Smooth muscle cell (in vitro differentiated cells): ENCODE measurements around the gene LHX3. TPM values are rescaled to one million over a fixed set of nuclear protein-coding genes. Genes with fewer than 3 reads are reported as not detected.

ENCODE experiments used
- DNase-seq: peaks from one replicate; lab custom pipeline; 2025; ENCODE audit not compliant: unreplicated experiment; lab: John Stamatoyannopoulos, UW
- H2AFZ ChIP-seq: fragments of 200-600 bp; sonication (generic); 2 replicates; pipeline ENCODE4 v1.6.0; 2016; ENCODE audit warnings: antibody characterized with exemption, low read depth, mild to moderate bottlenecking
- H3F3A ChIP-seq: fragments of 200-600 bp; sonication (generic); 2 replicates; pipeline ENCODE4 v1.6.0; 2017; ENCODE audit warnings: antibody characterized with exemption, low read depth
- H3K27ac ChIP-seq: fragments of 200-600 bp; sonication (generic); 2 replicates; pipeline ENCODE4 v1.5.1; 2016; ENCODE audit warnings: low read depth, mild to moderate bottlenecking
- H3K27me3 ChIP-seq: fragments of 200-600 bp; sonication (generic); 2 replicates; pipeline ENCODE4 v1.6.1; 2016; ENCODE audit warnings: low read depth, mild to moderate bottlenecking
- H3K36me3 ChIP-seq: fragments of 200-600 bp; sonication (generic); 2 replicates; pipeline ENCODE4 v1.5.1; 2016; ENCODE audit warnings: low read depth
- H3K4me1 ChIP-seq: fragments of 200-600 bp; sonication (generic); 2 replicates; pipeline ENCODE4 v1.5.1; 2016; ENCODE audit warnings: low read depth
- H3K4me2 ChIP-seq: fragments of 200-600 bp; sonication (generic); 2 replicates; pipeline ENCODE4 v1.6.0; 2016; ENCODE audit warnings: mild to moderate bottlenecking
- H3K4me3 ChIP-seq: fragments of 200-600 bp; sonication (generic); 2 replicates; pipeline ENCODE4 v1.5.1; 2016; ENCODE audit warnings: mild to moderate bottlenecking
- H3K79me2 ChIP-seq: fragments of 200-600 bp; sonication (generic); 2 replicates; pipeline ENCODE4 v1.6.0; 2016; ENCODE audit warnings: low read depth, mild to moderate bottlenecking
- H3K9ac ChIP-seq: fragments of 200-600 bp; sonication (generic); 2 replicates; pipeline ENCODE4 v1.6.0; 2016; ENCODE audit warnings: low read depth
- H3K9me3 ChIP-seq: fragments of 200-600 bp; sonication (generic); replicated peaks from 2 replicates; pipeline ENCODE4 v1.5.1; 2016; ENCODE audit warnings: low read depth
- H4K20me1 ChIP-seq: fragments of 200-600 bp; sonication (generic); 2 replicates; pipeline ENCODE4 v1.6.0; 2016; ENCODE audit warnings: low read depth
- CTCF ChIP-seq: fragments of 200-600 bp; sonication (generic); IDR thresholded peaks from 2 replicates; pipeline ENCODE4 v1.5.1; 2017; ENCODE audit warnings: borderline replicate concordance, mild to moderate bottlenecking, antibody characterized with exemption; ENCODE audit not compliant: insufficient read depth, poor library complexity, severe bottlenecking
- WGBS: methylation state at CpG from one replicate; pipeline ENCODE4 v1.1.7; 2016; ENCODE audit warnings: low lambda C conversion rate; 5-methylcytosine and 5-hydroxymethylcytosine counted together
- polyA plus RNA-seq: library from polyadenylated mRNA; unstranded; fragments of >200 nt; fragmentation: Nextera tagmentation; extraction: Ambion mirVana; gene quantifications from 2 replicates; pipeline ENCODE4 v1.2.1, GENCODE V29; 2016
- total RNA-seq: library from RNA; depleted of rRNA; stranded (reverse); fragments of >200 nt; gene quantifications from 2 replicates; pipeline ENCODE4 v1.2.3, GENCODE V29; 2014

Gene LHX3
- total and polyA plus RNA-seq, 2 experiments from 2014 or later, result not detected

- 48% methylated on average over 9 of the region's 9 CpGs for WGBS
Observed at GRCh38 chr9:136191960-136192286, 13.0 kb downstream of the LHX3 start.

GRCh38 chr9:136191099-136191959 is 13.6 kb downstream of the LHX3 start:
- Histone ChIP-seq H3K9me3 (no peaks in the 10 kb centered on the region), H2AFZ (no peak overlapping the region), H3K79me2 (no peaks in the 10 kb centered on the region), H3F3A (no peaks in the 10 kb centered on the region), H3K27ac (no peak overlapping the region), H3K36me3 (no peaks in the 10 kb centered on the region), H3K4me3 (no peak overlapping the region), H3K4me1 (peaks cover 10% of the 10 kb centered on the region), H4K20me1 (no peaks in the 10 kb centered on the region), H3K4me2 (no peak overlapping the region), H3K9ac (no peak overlapping the region), H3K27me3 (peaks cover 70% of the 10 kb centered on the region)
- no peak for DNase-seq
- 78% methylated on average over 30 of the region's 30 CpGs for WGBS
- TF ChIP-seq CTCF, result no peak

More at GRCh38 chr9:136191960-136192286, 13.0 kb downstream of the LHX3 start:
- Histone ChIP-seq H4K20me1 (no peaks in the 10 kb centered on the region), H3K4me1 (peaks cover 10% of the 10 kb centered on the region), H3K27ac (no peak overlapping the region), H3F3A (no peaks in the 10 kb centered on the region), H3K9ac (no peak overlapping the region), H3K9me3 (no peaks in the 10 kb centered on the region), H3K27me3 (peaks cover 76% of the 10 kb centered on the region), H3K4me3 (no peak overlapping the region), H2AFZ (no peak overlapping the region), H3K36me3 (no peaks in the 10 kb centered on the region), H3K79me2 (no peaks in the 10 kb centered on the region), H3K4me2 (peak overlapping the region; percentile 74)
- DNase-seq, result no peak
- no peak for TF ChIP-seq CTCF

- Histone ChIP-seq H3K9ac (no peak overlapping the region), H3K4me2 (no peak overlapping the region), H3K79me2 (no peaks in the 10 kb centered on the region), H4K20me1 (no peaks in the 10 kb centered on the region), H3K9me3 (no peaks in the 10 kb centered on the region), H3K27ac (no peak overlapping the region), H3K4me3 (no peak overlapping the region), H3F3A (no peaks in the 10 kb centered on the region), H3K4me1 (peaks cover 10% of the 10 kb centered on the region), H3K27me3 (peaks cover 64% of the 10 kb centered on the region), H2AFZ (no peak overlapping the region), H3K36me3 (no peaks in the 10 kb centered on the region)
- TF ChIP-seq CTCF, result no peak
- no peak for DNase-seq
- 94% methylated on average over 11 of the region's 11 CpGs for WGBS
Observed at GRCh38 chr9:136190656-136191055, 14.3 kb downstream of the LHX3 start.

- Histone ChIP-seq H3K27me3 (peaks cover 59% of the 10 kb centered on the region), H3K4me2 (no peak overlapping the region), H3K4me3 (no peak overlapping the region), H3K27ac (no peak overlapping the region), H3K4me1 (peaks cover 10% of the 10 kb centered on the region), H3K9ac (no peak overlapping the region), H3K36me3 (no peaks in the 10 kb centered on the region), H2AFZ (no peak overlapping the region), H3K79me2 (no peaks in the 10 kb centered on the region), H3F3A (no peaks in the 10 kb centered on the region), H3K9me3 (no peaks in the 10 kb centered on the region), H4K20me1 (no peaks in the 10 kb centered on the region)
- 81% methylated on average over 6 of the region's 7 CpGs for WGBS
- no peak for TF ChIP-seq CTCF
- DNase-seq, result no peak
Observed at GRCh38 chr9:136190237-136190601, 14.7 kb downstream of the LHX3 start.
